Upper lobe of left lung (tissue), 6 donors: ENCODE data around the gene DENND1A. TPM values are rescaled to one million over a fixed set of nuclear protein-coding genes. Genes with fewer than 3 reads are reported as not detected.

Experiments used
- ATAC-seq, 2 donors: fragments of 200-7000 bp; cut with Tn5 transposase; one replicate each; pipeline ENCODE4 v1.9.1; 2022; ENCODE audit warnings: mild to moderate bottlenecking in 2 of 2, moderate library complexity in 2 of 2; ENCODE audit not compliant: low FRiP score in 2 of 2
- DNase-seq, 2 donors: peaks; one replicate each; pipeline ENCODE4 v3.0.0-alpha.2; 2019 to 2020
- H3K27ac ChIP-seq, 4 donors: fragments of 200-600 bp; sonication (generic); one replicate each; pipeline ENCODE4 v1.5.1; 2016 to 2019
- H3K27me3 ChIP-seq, 4 donors: fragments of 200-600 bp; sonication (generic); one replicate each; pipeline ENCODE4 v1.5.1; 2017 to 2019
- H3K36me3 ChIP-seq, 4 donors: fragments of 200-600 bp; sonication (generic); one replicate each; pipeline ENCODE4 v1.5.1; 2016 to 2019
- H3K4me1 ChIP-seq, 4 donors: fragments of 200-600 bp; sonication (generic); one replicate each; pipeline ENCODE4 v1.5.1; 2018 to 2019
- H3K4me3 ChIP-seq, 4 donors: fragments of 200-600 bp; sonication (generic); one replicate each; pipeline ENCODE4 v1.5.1; 2017 to 2019; ENCODE audit warnings: mild to moderate bottlenecking in 2 of 4, moderate library complexity in 1 of 4
- H3K9me3 ChIP-seq, 4 donors: fragments of 200-600 bp; sonication (generic); one replicate each; pipeline ENCODE4 v1.5.1; 2018 to 2019
- EP300 ChIP-seq, 4 donors: sonication (generic); formaldehyde crosslinking; IDR thresholded peaks; one replicate each; pipeline ENCODE4 v1.5.1; 2017; ENCODE audit warnings: antibody characterized with exemption in 4 of 4, control low read depth in 2 of 4
- POLR2A ChIP-seq, 4 donors: fragments of 450-650 bp; IDR thresholded peaks; one replicate each; pipeline ENCODE4 v1.5.1; 2016 to 2017; ENCODE audit warnings: antibody characterized with exemption in 4 of 4, mild to moderate bottlenecking in 2 of 4
- POLR2AphosphoS5 ChIP-seq, 2 donors: sonication (generic); formaldehyde crosslinking; IDR thresholded peaks; one replicate each; pipeline ENCODE4 v1.5.1; 2017; ENCODE audit warnings: antibody characterized with exemption in 2 of 2
- WGBS, 2 donors: methylation state at CpG; one replicate each; pipeline ENCODE4 v1.1.5; 2017 to 2018; 5-methylcytosine and 5-hydroxymethylcytosine counted together
- total RNA-seq, 6 donors: library from RNA; depleted of rRNA in 4 of 6; stranded (reverse); fragments of >200 nt in 4 of 6; gene quantifications; one replicate each; pipeline versions ENCODE4 v1.1.0 to v1.2.1, GENCODE V29; 2016 to 2021
- TF ChIP-seq, protein P1 (sequence below), 6 experiments: fragments of 450-650 bp in 4 of 6; fragments of 200-600 bp in 2 of 6; sonication (generic) in 2 of 6; IDR thresholded peaks; one replicate each; pipeline ENCODE4 v1.5.1; 2016 to 2019; ENCODE audit warnings: antibody characterized with exemption in 6 of 6
- donor health status: DM: no; HTN: no; CAD: no; lungs with moderate emphysema.
- donor health status: DM: no; HTN: yes; CAD: no; lungs with severe emphysema.

Gene DENND1A
- total RNA-seq, 6 donors from 2014 or later, result 9.8 to 46.1 (median 16.0) TPM

- TF ChIP-seq, protein P1, sequence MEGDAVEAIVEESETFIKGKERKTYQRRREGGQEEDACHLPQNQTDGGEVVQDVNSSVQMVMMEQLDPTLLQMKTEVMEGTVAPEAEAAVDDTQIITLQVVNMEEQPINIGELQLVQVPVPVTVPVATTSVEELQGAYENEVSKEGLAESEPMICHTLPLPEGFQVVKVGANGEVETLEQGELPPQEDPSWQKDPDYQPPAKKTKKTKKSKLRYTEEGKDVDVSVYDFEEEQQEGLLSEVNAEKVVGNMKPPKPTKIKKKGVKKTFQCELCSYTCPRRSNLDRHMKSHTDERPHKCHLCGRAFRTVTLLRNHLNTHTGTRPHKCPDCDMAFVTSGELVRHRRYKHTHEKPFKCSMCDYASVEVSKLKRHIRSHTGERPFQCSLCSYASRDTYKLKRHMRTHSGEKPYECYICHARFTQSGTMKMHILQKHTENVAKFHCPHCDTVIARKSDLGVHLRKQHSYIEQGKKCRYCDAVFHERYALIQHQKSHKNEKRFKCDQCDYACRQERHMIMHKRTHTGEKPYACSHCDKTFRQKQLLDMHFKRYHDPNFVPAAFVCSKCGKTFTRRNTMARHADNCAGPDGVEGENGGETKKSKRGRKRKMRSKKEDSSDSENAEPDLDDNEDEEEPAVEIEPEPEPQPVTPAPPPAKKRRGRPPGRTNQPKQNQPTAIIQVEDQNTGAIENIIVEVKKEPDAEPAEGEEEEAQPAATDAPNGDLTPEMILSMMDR (IDR thresholded peaks at IDR 0.05), result no peak
- TF ChIP-seq POLR2AphosphoS5 (IDR thresholded peaks at IDR 0.05) (no peak), POLR2A (IDR thresholded peaks at IDR 0.05) (no peak), EP300 (IDR thresholded peaks at IDR 0.05) (no peak)
- Histone ChIP-seq H3K4me1 (no peaks in the 10 kb centered on the region), H3K9me3 (peaks cover 0 to 7% (median 5%) of the 10 kb centered on the region in 4 donors), H3K4me3 (no peak overlapping the region), H3K36me3 (peaks cover 0 to 5% (median 0%) of the 10 kb centered on the region in 4 donors), H3K27ac (no peak overlapping the region), H3K27me3 (no peaks in the 10 kb centered on the region)
- no peak for ATAC-seq
- 98 to 100% methylated on average over 3 of the region's 3 CpGs for WGBS, 2 donors
- no peak for DNase-seq
Measured at GRCh38 chr9:123669346-123669745, 260.6 kb downstream of the DENND1A start.

DNA sequence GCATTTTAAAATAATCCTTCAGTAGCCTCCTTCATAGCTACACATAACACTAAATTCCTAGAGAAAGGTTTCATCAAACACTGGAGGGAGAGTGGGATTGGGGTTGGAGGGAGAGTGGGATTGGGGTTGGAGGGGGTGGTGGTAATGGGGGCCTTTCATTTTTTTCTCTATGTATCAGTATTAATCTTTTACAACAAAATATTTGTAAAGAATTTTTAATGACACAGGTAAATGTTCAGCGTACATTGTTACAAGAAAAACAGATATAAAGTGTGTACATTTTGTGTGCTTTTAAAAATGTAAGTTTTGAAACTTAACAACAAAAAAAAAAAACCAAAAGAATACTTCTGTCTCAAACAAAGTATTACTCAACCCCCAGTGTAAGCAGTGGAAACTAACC, 266.4 kb downstream of the DENND1A start:
- no peak for TF ChIP-seq EP300 (IDR thresholded peaks at IDR 0.05)
- no peak for TF ChIP-seq POLR2A (IDR thresholded peaks at IDR 0.05)
- TF ChIP-seq POLR2AphosphoS5 (IDR thresholded peaks at IDR 0.05), result no peak
- TF ChIP-seq, protein P1 (IDR thresholded peaks at IDR 0.05), result no peak
- Histone ChIP-seq H3K4me1 (no peaks in the 10 kb centered on the region), H3K27ac (no peak overlapping the region), H3K4me3 (no peak overlapping the region), H3K27me3 (no peaks in the 10 kb centered on the region), H3K9me3 (peaks cover 0 to 15% (median 10%) of the 10 kb centered on the region in 4 donors), H3K36me3 (peaks cover 0 to 7% (median 0%) of the 10 kb centered on the region in 4 donors)
- DNase-seq, result no peak
- ATAC-seq, result no peak
- 93 to 94% methylated on average over 1 of the region's 1 CpG for WGBS, 2 donors

GRCh38 chr9:123662057-123662776, 267.7 kb downstream of the DENND1A start:
- Histone ChIP-seq H3K27me3 (no peaks in the 10 kb centered on the region), H3K4me3 (no peak overlapping the region), H3K9me3 (peaks cover 0 to 15% (median 10%) of the 10 kb centered on the region in 4 donors), H3K4me1 (no peaks in the 10 kb centered on the region), H3K27ac (no peak overlapping the region), H3K36me3 (peaks cover 0 to 7% (median 0%) of the 10 kb centered on the region in 4 donors)
- no peak for ATAC-seq
- 90 to 93% methylated on average over 8 of the region's 8 CpGs for WGBS, 2 donors
- DNase-seq, result no peak
- no peak for TF ChIP-seq POLR2AphosphoS5 (IDR thresholded peaks at IDR 0.05)
- no peak for TF ChIP-seq EP300 (IDR thresholded peaks at IDR 0.05)

DNA sequence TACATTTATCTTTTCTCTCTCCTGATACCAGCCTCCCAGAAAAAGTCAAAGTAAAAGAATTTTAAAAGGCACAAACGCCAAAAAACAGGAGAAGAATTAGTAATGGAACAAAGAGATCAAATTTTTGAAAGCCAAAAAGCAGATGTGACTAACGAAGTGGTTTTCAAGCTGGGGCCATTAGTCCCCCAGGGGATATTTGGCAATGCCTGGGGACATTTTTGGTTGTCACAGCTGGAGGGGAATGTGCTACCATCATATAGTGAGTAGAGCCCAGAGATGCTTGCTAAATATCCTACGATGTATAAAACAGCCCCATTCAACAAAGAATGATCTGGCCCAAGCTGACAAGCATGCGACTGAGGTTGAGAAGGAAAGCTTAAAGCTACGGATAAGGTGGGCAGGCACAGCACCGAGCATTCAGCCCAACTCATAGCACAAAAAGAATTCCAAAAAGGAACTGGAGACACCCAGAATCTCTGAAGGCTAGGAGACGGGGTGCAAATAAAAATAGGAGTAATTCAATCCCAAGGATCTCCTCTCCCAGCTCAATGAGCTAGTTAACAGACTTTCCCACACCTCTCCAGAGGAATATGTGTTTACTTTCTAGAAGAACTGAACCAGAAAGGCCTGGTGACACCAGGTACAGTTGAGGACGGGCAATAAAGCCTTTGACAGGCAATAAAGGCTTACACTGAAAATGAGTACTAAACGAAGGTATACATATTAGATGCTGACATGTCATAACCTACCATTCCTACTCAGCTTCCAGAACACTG, 269.0 kb downstream of the DENND1A start:
- Histone ChIP-seq H3K4me3 (no peak overlapping the region), H3K36me3 (peaks cover 0 to 7% (median 0%) of the 10 kb centered on the region in 4 donors), H3K4me1 (no peaks in the 10 kb centered on the region), H3K9me3 (peaks cover 0 to 15% (median 10%) of the 10 kb centered on the region in 4 donors), H3K27me3 (no peaks in the 10 kb centered on the region), H3K27ac (no peak overlapping the region)
- WGBS, 2 donors, result 82 to 88% methylated on average over 9 of the region's 9 CpGs
- no peak for DNase-seq
- no peak for ATAC-seq
- TF ChIP-seq POLR2AphosphoS5 (IDR thresholded peaks at IDR 0.05) (no peak), POLR2A (IDR thresholded peaks at IDR 0.05) (no peak), EP300 (IDR thresholded peaks at IDR 0.05) (no peak)
- TF ChIP-seq, protein P1 (IDR thresholded peaks at IDR 0.05), result no peak

DNA sequence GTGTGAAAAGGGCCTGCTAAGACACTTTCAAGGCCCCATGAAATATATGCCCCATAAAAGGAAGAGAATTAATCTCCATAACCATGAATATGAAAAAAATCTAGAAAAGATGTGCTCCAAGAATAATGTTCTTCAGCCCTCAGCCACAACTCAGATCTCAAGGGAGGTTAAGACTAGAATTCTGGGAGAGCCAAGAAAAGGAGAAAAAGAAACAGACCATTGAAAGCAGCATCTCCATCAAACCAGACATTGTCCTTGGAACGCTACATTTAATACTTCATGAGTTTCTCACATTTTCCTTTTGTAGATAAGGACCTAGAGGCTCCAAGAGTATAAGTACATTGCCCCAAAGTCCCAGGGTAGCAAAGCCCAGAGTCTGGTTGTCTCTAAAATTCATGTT, 270.6 kb downstream of the DENND1A start:
- WGBS, 2 donors, result 81 to 92% methylated on average over 1 of the region's 1 CpG
- H3K27me3 ChIP-seq, result no peaks in the 10 kb centered on the region
- ATAC-seq, result no peak
- peaks cover 0 to 8% (median 5%) of the 10 kb centered on the region in 4 donors for H3K9me3 ChIP-seq
- no peak for TF ChIP-seq EP300 (IDR thresholded peaks at IDR 0.05)
- TF ChIP-seq, protein P1 (IDR thresholded peaks at IDR 0.05), result no peak
- no peak for TF ChIP-seq POLR2A (IDR thresholded peaks at IDR 0.05)
- no peak for TF ChIP-seq POLR2AphosphoS5 (IDR thresholded peaks at IDR 0.05)
- no peaks in the 10 kb centered on the region for H3K4me1 ChIP-seq
- H3K4me3 ChIP-seq, result no peak overlapping the region
- peaks cover 0 to 7% (median 0%) of the 10 kb centered on the region in 4 donors for H3K36me3 ChIP-seq
- no peak for DNase-seq
- H3K27ac ChIP-seq, result no peak overlapping the region
